Stimulated activated CD4-positive, alpha-beta T cell treated with anti-CD3 and anti-CD28 coated beads, Interleukin-1b, Interleukin-23, amount 100 ng/mL, for 48 hours (primary cell): ENCODE measurements around the gene SAMD14.

Experiments used
- DNase-seq: peaks from one replicate; pipeline ENCODE4 v3.0.0-alpha.2; 2020

The SAMD14 gene

GRCh38 chr17:50094753-50095619 lies 35.0 kb downstream of the SAMD14 start, which contains the start of gene PDK2:
PDK2 (plus strand) TSS chr17:50095351; CDS start chr17:50095436, 85 bp downstream.
- peak; percentile 95 for DNase-seq

- DNase-seq = peak; percentile 87
Measured at GRCh38 chr17:50094243-50094752, 35.7 kb downstream of the SAMD14 start.

- DNase-seq = no peak
Measured at GRCh38 chr17:50093807-50094206, 36.2 kb downstream of the SAMD14 start.

GRCh38 chr17:50093246-50093645 lies 36.7 kb downstream of the SAMD14 start:
- no peak for DNase-seq

GRCh38 chr17:50091918-50092285 lies 38.1 kb downstream of the SAMD14 start:
- DNase-seq = no peak

GRCh38 chr17:50090971-50091917 lies 38.7 kb downstream of the SAMD14 start:
- no peak for DNase-seq

- DNase-seq = no peak
Measured at GRCh38 chr17:50090071-50090470, 39.9 kb downstream of the SAMD14 start.

- no peak for DNase-seq
Measured at GRCh38 chr17:50088952-50089825, 40.8 kb downstream of the SAMD14 start.

- DNase-seq = no peak
Measured at GRCh38 chr17:50087912-50088405, 42.0 kb downstream of the SAMD14 start.

- DNase-seq = peak; percentile 78
Measured at GRCh38 chr17:50087246-50087911, 42.6 kb downstream of the SAMD14 start.

GRCh38 chr17:50081757-50082156 lies 48.2 kb downstream of the SAMD14 start:
- no peak for DNase-seq

- no peak for DNase-seq
Measured at GRCh38 chr17:50080827-50081226, 49.1 kb downstream of the SAMD14 start.

- DNase-seq = no peak
Measured at GRCh38 chr17:50080096-50080480, 49.9 kb downstream of the SAMD14 start.

- DNase-seq = no peak
Measured at GRCh38 chr17:50079334-50080095, 50.4 kb downstream of the SAMD14 start.

- no peak for DNase-seq
Measured at GRCh38 chr17:50078430-50078829, 51.5 kb downstream of the SAMD14 start.

GRCh38 chr17:50076591-50077235 lies 53.2 kb downstream of the SAMD14 start:
- no peak for DNase-seq

- no peak for DNase-seq
Measured at GRCh38 chr17:50076221-50076590, 53.8 kb downstream of the SAMD14 start.

- no peak for DNase-seq
Measured at GRCh38 chr17:50075446-50076032, 54.4 kb downstream of the SAMD14 start.

GRCh38 chr17:50074227-50074626 lies 55.7 kb downstream of the SAMD14 start:
- DNase-seq = no peak

- DNase-seq = no peak
Measured at GRCh38 chr17:50072925-50073324, 57.0 kb downstream of the SAMD14 start.
